ENCODE data around the gene RTTN. TPM values are rescaled to one million over a fixed set of nuclear protein-coding genes. Genes with fewer than 3 reads are reported as not detected.
"Not testable (repeated sequence)": the region's sequence is repeated elsewhere in the genome, so short reads cannot be mapped to it uniquely, and the experiment has no call there.

Gene RTTN, protein sequence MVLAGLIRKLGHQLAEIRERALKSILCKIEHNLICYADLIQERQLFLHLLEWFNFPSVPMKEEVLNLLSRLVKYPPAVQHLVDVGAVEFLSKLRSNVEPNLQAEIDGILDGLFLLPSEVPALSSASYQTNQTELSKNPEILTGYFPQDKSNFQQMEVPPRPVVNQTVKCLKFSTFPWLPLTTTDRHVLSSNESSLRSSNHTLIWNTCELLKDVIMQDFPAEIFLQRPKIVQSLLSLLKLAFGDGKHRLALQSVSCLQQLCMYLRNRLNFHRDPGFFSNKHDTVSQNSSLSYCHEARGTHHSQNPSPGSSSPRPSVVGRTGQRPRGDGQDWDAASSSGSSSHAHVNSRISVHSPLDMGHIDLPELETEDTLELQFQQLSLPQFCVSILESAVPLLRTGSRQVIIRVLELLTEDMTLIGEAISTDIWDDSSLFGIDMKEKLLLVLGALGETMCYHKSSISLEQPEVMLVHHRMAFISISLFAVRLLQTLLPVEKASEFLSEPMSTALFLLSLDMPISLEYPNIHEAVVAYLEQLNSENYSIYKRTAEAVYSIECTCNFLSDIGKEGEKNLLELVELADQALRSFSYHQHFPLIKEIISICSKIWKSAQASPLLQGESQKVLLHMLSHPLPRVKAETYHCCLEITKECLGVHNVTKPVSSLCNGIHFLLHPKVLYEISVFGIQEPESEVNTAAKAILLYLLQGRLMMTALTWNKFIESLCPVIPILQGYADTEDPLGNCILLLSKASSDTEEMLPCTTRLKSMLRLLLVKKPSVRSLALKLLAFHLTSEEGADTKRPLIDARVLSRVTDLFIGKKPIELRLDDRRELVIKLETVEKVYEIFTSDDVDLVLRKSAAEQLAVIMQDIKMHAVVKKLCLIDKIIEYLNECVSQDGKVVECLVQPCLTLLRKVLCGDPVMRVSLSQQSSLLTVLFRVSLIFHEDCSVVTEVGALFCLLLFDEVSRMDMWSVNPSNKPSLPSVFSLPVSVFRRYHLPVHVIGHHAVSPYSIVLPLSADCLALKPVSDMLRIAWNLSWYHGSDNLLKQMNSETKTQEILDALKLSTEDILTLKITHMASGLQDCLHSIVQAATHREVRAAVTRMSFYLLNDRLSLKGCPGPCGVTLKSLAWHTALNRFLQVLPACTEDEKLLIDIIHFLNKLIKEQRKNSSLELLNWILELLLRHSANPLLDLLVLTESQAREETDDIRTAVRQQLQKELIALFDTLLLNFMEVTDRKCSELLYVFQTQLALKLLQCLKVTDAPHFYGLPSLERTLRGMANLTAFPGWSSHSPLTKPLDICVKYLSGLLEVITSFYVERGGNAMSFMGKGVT (N-terminal part only)
- 15.7 TPM for total RNA-seq
- 8.1 TPM for polyA plus RNA-seq
- long read RNA-seq, donor 1 = 0 reads
- long read RNA-seq, donor 2 = 0 reads
- long read RNA-seq, donor 3 = 0 reads
- long read RNA-seq, donor 4 = 0 reads
- long read RNA-seq, donor 5, partial matches to known transcripts = 0 of 1 reads
- long read RNA-seq, donor 5, other reads (novel, unspliced or antisense) = 0 of 1 reads
- long read RNA-seq, donor 6 = 0 reads
- long read RNA-seq, donor 7, partial matches to known transcripts = 6 of 6 reads
- long read RNA-seq, donor 7, other reads (novel, unspliced or antisense) = 0 of 6 reads
- long read RNA-seq, donor 8 = 0 reads
- long read RNA-seq, donor 9, full-length matches to known transcripts = 1 of 1 reads
- long read RNA-seq, donor 9, partial matches to known transcripts = 0 of 1 reads
- long read RNA-seq, donor 9, other reads (novel, unspliced or antisense) = 0 of 1 reads
- long read RNA-seq, donor 10 = 0 reads

- peak; percentile 85 to 96 (median 89) for DNase-seq (ENCODE audit: low read depth in 6 of 9, low spot score in 9 of 9)
- Histone ChIP-seq H3K36me3 (ENCODE audit: control insufficient read depth in 2 of 2, insufficient read depth in 2 of 2, low read length in 1 of 2) (peaks cover 0 to 5% of the 10 kb centered on the region in 2 donors), H3K27ac (ENCODE audit: low read depth in 1 of 2, low read length in 1 of 2) (peak within 1 kb of the TSS; percentile 99), H3K27me3 (ENCODE audit: control insufficient read depth in 2 of 2, insufficient read depth in 1 of 2, low read length in 1 of 2) (no peaks in the 10 kb centered on the region), H3K4me3 (ENCODE audit: low read length in 2 of 2) (peak within 1 kb of the TSS; percentile 81 to 92), H3K4me1 (ENCODE audit: control insufficient read depth in 2 of 2, insufficient read depth in 2 of 2, low read length in 2 of 2) (peaks cover 4 to 5% of the 10 kb centered on the region in 2 donors), H3K9me3 (ENCODE audit: control insufficient read depth in 2 of 2, insufficient read depth in 1 of 2, low read length in 1 of 2) (no peaks in the 10 kb centered on the region)
- under 1% methylated on average over 78 of the region's 78 CpGs for WGBS
Observed at GRCh38 chr18:70205421-70206397, at the start of gene RTTN. RTTN (minus strand) TSS chr18:70205687; CDS start chr18:70205658, 29 bp downstream.

DNA sequence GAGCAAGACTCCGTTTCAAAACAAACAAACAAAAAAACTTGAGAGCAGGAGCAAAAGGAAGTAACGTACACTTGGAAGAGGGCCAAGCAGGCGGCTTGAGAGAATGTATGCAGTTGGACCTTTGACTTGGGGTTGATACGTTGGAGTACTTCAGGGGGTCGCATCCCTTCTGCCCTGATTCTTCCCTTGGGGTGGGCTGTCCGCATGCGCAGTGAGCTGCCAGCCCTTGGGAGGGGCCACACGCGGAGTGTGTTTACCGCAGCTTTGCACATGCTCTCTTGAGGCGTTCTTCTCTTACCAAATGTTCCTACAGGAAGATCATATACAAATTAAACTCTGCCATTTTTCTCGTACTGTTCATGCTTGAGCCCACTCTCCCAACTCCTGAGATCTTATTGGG lies 45.3 kb upstream of the RTTN start:
- DNase-seq (ENCODE audit: low read depth in 6 of 9, low spot score in 9 of 9) = no peak
- no peaks in the 10 kb centered on the region for H3K36me3 ChIP-seq (ENCODE audit: control insufficient read depth in 2 of 2, insufficient read depth in 2 of 2, low read length in 1 of 2)

GRCh38 chr18:70249861-70250260 lies 44.4 kb upstream of the RTTN start:
- not testable (repeated sequence) for H3K27ac ChIP-seq (ENCODE audit: low read depth in 1 of 2, low read length in 1 of 2); H3K4me3 ChIP-seq (ENCODE audit: low read length in 2 of 2); H3K36me3 ChIP-seq (ENCODE audit: control insufficient read depth in 2 of 2, insufficient read depth in 2 of 2, low read length in 1 of 2); H3K27me3 ChIP-seq (ENCODE audit: control insufficient read depth in 2 of 2, insufficient read depth in 1 of 2, low read length in 1 of 2); DNase-seq (ENCODE audit: low read depth in 6 of 9, low spot score in 9 of 9); H3K9me3 ChIP-seq (ENCODE audit: control insufficient read depth in 2 of 2, insufficient read depth in 1 of 2, low read length in 1 of 2); H3K4me1 ChIP-seq (ENCODE audit: control insufficient read depth in 2 of 2, insufficient read depth in 2 of 2, low read length in 2 of 2)
- 97% methylated on average over 18 of the region's 18 CpGs for WGBS

More for the DNA sequence above, 45.3 kb upstream of the RTTN start:
- Histone ChIP-seq H3K27me3 (ENCODE audit: control insufficient read depth in 2 of 2, insufficient read depth in 1 of 2, low read length in 1 of 2) (no peaks in the 10 kb centered on the region), H3K4me1 (ENCODE audit: control insufficient read depth in 2 of 2, insufficient read depth in 2 of 2, low read length in 2 of 2) (no peaks in the 10 kb centered on the region), H3K4me3 (ENCODE audit: low read length in 2 of 2) (no peak overlapping the region), H3K9me3 (ENCODE audit: control insufficient read depth in 2 of 2, insufficient read depth in 1 of 2, low read length in 1 of 2) (no peaks in the 10 kb centered on the region), H3K27ac (ENCODE audit: low read depth in 1 of 2, low read length in 1 of 2) (no peak overlapping the region)
- WGBS = 96% methylated on average over 12 of the region's 12 CpGs

- Histone ChIP-seq H3K4me1 (ENCODE audit: control insufficient read depth in 2 of 2, insufficient read depth in 2 of 2, low read length in 2 of 2) (no peaks in the 10 kb centered on the region), H3K4me3 (ENCODE audit: low read length in 2 of 2) (no peak overlapping the region), H3K9me3 (ENCODE audit: control insufficient read depth in 2 of 2, insufficient read depth in 1 of 2, low read length in 1 of 2) (no peaks in the 10 kb centered on the region), H3K27me3 (ENCODE audit: control insufficient read depth in 2 of 2, insufficient read depth in 1 of 2, low read length in 1 of 2) (no peaks in the 10 kb centered on the region), H3K36me3 (ENCODE audit: control insufficient read depth in 2 of 2, insufficient read depth in 2 of 2, low read length in 1 of 2) (no peaks in the 10 kb centered on the region), H3K27ac (ENCODE audit: low read depth in 1 of 2, low read length in 1 of 2) (no peak overlapping the region)
- no peak for DNase-seq (ENCODE audit: low read depth in 6 of 9, low spot score in 9 of 9)
- 96% methylated on average over 5 of the region's 5 CpGs for WGBS
Observed at GRCh38 chr18:70249118-70249517, 43.6 kb upstream of the RTTN start.

- Histone ChIP-seq H3K27me3 (ENCODE audit: control insufficient read depth in 2 of 2, insufficient read depth in 1 of 2, low read length in 1 of 2) (no peaks in the 10 kb centered on the region), H3K4me3 (ENCODE audit: low read length in 2 of 2) (no peak overlapping the region), H3K4me1 (ENCODE audit: control insufficient read depth in 2 of 2, insufficient read depth in 2 of 2, low read length in 2 of 2) (no peaks in the 10 kb centered on the region), H3K27ac (ENCODE audit: low read depth in 1 of 2, low read length in 1 of 2) (no peak overlapping the region), H3K9me3 (ENCODE audit: control insufficient read depth in 2 of 2, insufficient read depth in 1 of 2, low read length in 1 of 2) (no peaks in the 10 kb centered on the region), H3K36me3 (ENCODE audit: control insufficient read depth in 2 of 2, insufficient read depth in 2 of 2, low read length in 1 of 2) (no peaks in the 10 kb centered on the region)
- DNase-seq (ENCODE audit: low read depth in 6 of 9, low spot score in 9 of 9) = no peak
- 22% methylated on average over 4 of the region's 4 CpGs for WGBS
Observed at GRCh38 chr18:70246061-70246466, 40.6 kb upstream of the RTTN start.

DNA sequence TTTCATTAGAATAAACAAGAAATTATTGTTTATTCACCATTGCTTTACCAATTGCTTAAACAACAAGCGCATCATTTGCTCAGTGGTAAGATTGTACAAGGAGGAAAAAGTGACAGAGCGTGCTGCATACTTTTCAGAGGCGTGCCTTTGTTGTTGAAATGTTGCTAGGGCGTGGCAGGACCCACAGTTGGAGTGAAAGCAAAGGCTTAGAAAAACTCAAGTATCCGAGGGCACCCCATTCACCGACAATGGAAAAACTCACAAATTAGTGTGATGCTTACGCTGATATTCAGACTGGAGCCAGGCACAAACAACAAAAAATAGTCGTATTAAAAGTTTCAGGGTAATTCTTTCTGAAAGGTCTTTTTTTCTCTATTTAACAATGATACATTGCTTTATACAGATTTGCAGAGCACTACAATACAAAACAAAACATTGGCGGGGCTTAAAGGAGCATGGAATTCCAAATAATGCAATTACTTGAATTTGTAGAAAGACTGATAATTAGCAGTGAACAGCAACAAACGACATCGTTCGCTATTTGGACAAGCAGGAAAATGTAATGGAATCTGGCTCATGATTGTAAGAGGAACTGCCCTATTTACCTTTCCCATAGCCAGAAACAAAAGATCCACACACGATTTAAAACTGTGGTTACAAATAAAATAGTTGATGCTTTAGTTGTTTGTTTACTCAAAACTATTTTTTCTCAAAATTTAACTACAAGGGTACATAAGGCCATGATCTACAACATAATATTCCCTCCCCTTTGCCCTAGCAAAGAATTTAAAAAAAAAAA lies 37.8 kb upstream of the RTTN start:
- H3K27me3 ChIP-seq (ENCODE audit: control insufficient read depth in 2 of 2, insufficient read depth in 1 of 2, low read length in 1 of 2) = no peaks in the 10 kb centered on the region
- WGBS = 88% methylated on average over 13 of the region's 13 CpGs
- no peak overlapping the region for H3K27ac ChIP-seq (ENCODE audit: low read depth in 1 of 2, low read length in 1 of 2)
- no peak overlapping the region for H3K4me3 ChIP-seq (ENCODE audit: low read length in 2 of 2)
- no peaks in the 10 kb centered on the region for H3K9me3 ChIP-seq (ENCODE audit: control insufficient read depth in 2 of 2, insufficient read depth in 1 of 2, low read length in 1 of 2)
- no peaks in the 10 kb centered on the region for H3K4me1 ChIP-seq (ENCODE audit: control insufficient read depth in 2 of 2, insufficient read depth in 2 of 2, low read length in 2 of 2)
- DNase-seq (ENCODE audit: low read depth in 6 of 9, low spot score in 9 of 9) = no peak
- H3K36me3 ChIP-seq (ENCODE audit: control insufficient read depth in 2 of 2, insufficient read depth in 2 of 2, low read length in 1 of 2) = no peaks in the 10 kb centered on the region

- WGBS = 88% methylated on average over 7 of the region's 7 CpGs
- H3K4me3 ChIP-seq (ENCODE audit: low read length in 2 of 2) = not testable (repeated sequence)
Observed at GRCh38 chr18:70236921-70237320, 31.4 kb upstream of the RTTN start.

More at GRCh38 chr18:70236921-70237320, 31.4 kb upstream of the RTTN start:
- H3K36me3 ChIP-seq (ENCODE audit: control insufficient read depth in 2 of 2, insufficient read depth in 2 of 2, low read length in 1 of 2); DNase-seq (ENCODE audit: low read depth in 6 of 9, low spot score in 9 of 9); H3K27ac ChIP-seq (ENCODE audit: low read depth in 1 of 2, low read length in 1 of 2); H3K9me3 ChIP-seq (ENCODE audit: control insufficient read depth in 2 of 2, insufficient read depth in 1 of 2, low read length in 1 of 2); H3K4me1 ChIP-seq (ENCODE audit: control insufficient read depth in 2 of 2, insufficient read depth in 2 of 2, low read length in 2 of 2); H3K27me3 ChIP-seq (ENCODE audit: control insufficient read depth in 2 of 2, insufficient read depth in 1 of 2, low read length in 1 of 2): not testable (repeated sequence)
